Prostate gland (tissue), 2 donors: ENCODE data around the gene POLD3.

Source experiments
- POLR2AphosphoS5 ChIP-seq: sonication (generic); formaldehyde crosslinking; IDR thresholded peaks from one replicate; pipeline ENCODE4 v1.6.1; 2017; ENCODE audit warnings: antibody characterized with exemption
- TF ChIP-seq, protein P1 (sequence below), 4 experiments: fragments of 200-600 bp in 2 of 4; fragments of 450-650 bp in 2 of 4; sonication (generic) in 2 of 4; IDR thresholded peaks; 1 replicate in 3 of 4; 2 replicates in 1 of 4; pipeline ENCODE4 v1.5.1; 2016 to 2019; ENCODE audit warnings: antibody characterized with exemption in 4 of 4, mild to moderate bottlenecking in 2 of 4, moderate library complexity in 2 of 4

DNA sequence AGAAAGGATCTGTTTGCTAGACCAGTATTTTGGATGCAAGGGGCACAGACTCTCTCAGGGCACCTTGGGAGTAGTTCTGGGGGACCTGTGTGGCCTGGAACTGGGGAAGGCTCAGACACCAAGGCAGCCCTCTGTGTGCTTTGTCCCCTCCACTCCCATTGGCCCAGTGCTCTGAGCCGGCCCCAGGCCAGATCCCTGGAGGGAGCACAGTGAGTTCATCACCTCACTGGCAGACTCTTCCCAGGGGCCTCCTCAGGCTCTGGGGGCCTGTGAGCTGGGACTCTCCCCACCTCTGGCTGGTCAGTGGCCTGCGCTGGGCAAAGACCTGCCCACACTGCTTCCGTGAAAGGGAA, 87.1 kb downstream of the POLD3 start:
- TF ChIP-seq, protein P1, sequence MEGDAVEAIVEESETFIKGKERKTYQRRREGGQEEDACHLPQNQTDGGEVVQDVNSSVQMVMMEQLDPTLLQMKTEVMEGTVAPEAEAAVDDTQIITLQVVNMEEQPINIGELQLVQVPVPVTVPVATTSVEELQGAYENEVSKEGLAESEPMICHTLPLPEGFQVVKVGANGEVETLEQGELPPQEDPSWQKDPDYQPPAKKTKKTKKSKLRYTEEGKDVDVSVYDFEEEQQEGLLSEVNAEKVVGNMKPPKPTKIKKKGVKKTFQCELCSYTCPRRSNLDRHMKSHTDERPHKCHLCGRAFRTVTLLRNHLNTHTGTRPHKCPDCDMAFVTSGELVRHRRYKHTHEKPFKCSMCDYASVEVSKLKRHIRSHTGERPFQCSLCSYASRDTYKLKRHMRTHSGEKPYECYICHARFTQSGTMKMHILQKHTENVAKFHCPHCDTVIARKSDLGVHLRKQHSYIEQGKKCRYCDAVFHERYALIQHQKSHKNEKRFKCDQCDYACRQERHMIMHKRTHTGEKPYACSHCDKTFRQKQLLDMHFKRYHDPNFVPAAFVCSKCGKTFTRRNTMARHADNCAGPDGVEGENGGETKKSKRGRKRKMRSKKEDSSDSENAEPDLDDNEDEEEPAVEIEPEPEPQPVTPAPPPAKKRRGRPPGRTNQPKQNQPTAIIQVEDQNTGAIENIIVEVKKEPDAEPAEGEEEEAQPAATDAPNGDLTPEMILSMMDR (IDR thresholded peaks at IDR 0.05): no peak
- no peak for TF ChIP-seq POLR2AphosphoS5
